ENCODE data around the gene UBE3B. TPM values are rescaled to one million over a fixed set of nuclear protein-coding genes. Genes with fewer than 3 reads are reported as not detected.
A peak's percentile ranks its signal among the peaks of the same experiment; 100 is the strongest.

Gene UBE3B
- total RNA-seq, 4 donors from 2014 or later, result 51.0 to 93.5 (median 78.9) TPM

- DNase-seq (ENCODE audit: low spot score in 2 of 2), result no peak
- Histone ChIP-seq H3K4me1 (peaks cover 0 to 37% (median 20%) of the 10 kb centered on the region in 4 donors), H3K27me3 (no peaks in the 10 kb centered on the region), H3K4me3 (no peak overlapping the region), H3K36me3 (peaks cover 2 to 75% (median 23%) of the 10 kb centered on the region in 3 donors), H3K27ac (no peak overlapping the region), H3K9me3 (no peaks in the 10 kb centered on the region)
- 68 to 78% methylated on average over 1 of the region's 1 CpG for WGBS, 2 donors
- TF ChIP-seq CTCF (IDR thresholded peaks at IDR 0.05), result no peak
- no peak for TF ChIP-seq POLR2A (IDR thresholded peaks at IDR 0.05)
Observed at GRCh38 chr12:109455706-109456105, 21.7 kb upstream of the UBE3B start.

- Histone ChIP-seq H3K27me3 (no peaks in the 10 kb centered on the region), H3K4me3 (no peak overlapping the region), H3K36me3 (peaks cover 2 to 51% (median 14%) of the 10 kb centered on the region in 3 donors), H3K9me3 (no peaks in the 10 kb centered on the region), H3K4me1 (peaks cover 0 to 56% (median 43%) of the 10 kb centered on the region in 4 donors), H3K27ac (peak overlapping the region in 3 of 4 donors; percentile 57 to 96 (median 92))
- no peak for DNase-seq (ENCODE audit: low spot score in 2 of 2)
- no peak for TF ChIP-seq CTCF (IDR thresholded peaks at IDR 0.05)
- TF ChIP-seq POLR2A (IDR thresholded peaks at IDR 0.05), result no peak
- TF ChIP-seq EP300 (IDR thresholded peaks at IDR 0.05), result no peak
- WGBS, 2 donors, result 51 to 56% methylated on average over 4 of the region's 4 CpGs
Observed at GRCh38 chr12:109458086-109458485, 19.3 kb upstream of the UBE3B start.

- no peaks in the 10 kb centered on the region for H3K27me3 ChIP-seq
- peaks cover 2 to 44% (median 14%) of the 10 kb centered on the region in 3 donors for H3K36me3 ChIP-seq
- no peaks in the 10 kb centered on the region for H3K9me3 ChIP-seq
- no peak for DNase-seq (ENCODE audit: low spot score in 2 of 2)
- H3K27ac ChIP-seq, result peak overlapping the region; percentile 39 to 96 (median 74)
- H3K4me3 ChIP-seq, result no peak overlapping the region
- TF ChIP-seq POLR2A (IDR thresholded peaks at IDR 0.05) (no peak), EP300 (IDR thresholded peaks at IDR 0.05) (no peak), CTCF (IDR thresholded peaks at IDR 0.05) (no peak)
- 56 to 62% methylated on average over 6 of the region's 6 CpGs for WGBS, 2 donors
- H3K4me1 ChIP-seq, result peaks cover 0 to 63% (median 50%) of the 10 kb centered on the region in 4 donors
Observed at GRCh38 chr12:109458771-109459208, 18.6 kb upstream of the UBE3B start.

- Histone ChIP-seq H3K27ac (peak overlapping the region; percentile 39 to 96 (median 88)), H3K4me3 (no peak overlapping the region), H3K27me3 (no peaks in the 10 kb centered on the region), H3K9me3 (no peaks in the 10 kb centered on the region), H3K4me1 (peaks cover 0 to 68% (median 55%) of the 10 kb centered on the region in 4 donors), H3K36me3 (peaks cover 2 to 39% (median 14%) of the 10 kb centered on the region in 3 donors)
- DNase-seq (ENCODE audit: low spot score in 2 of 2), result no peak
- WGBS, 2 donors, result 46 to 50% methylated on average over 6 of the region's 6 CpGs
- no peak for TF ChIP-seq CTCF (IDR thresholded peaks at IDR 0.05)
- no peak for TF ChIP-seq EP300 (IDR thresholded peaks at IDR 0.05)
- TF ChIP-seq POLR2A (IDR thresholded peaks at IDR 0.05), result no peak
Observed at GRCh38 chr12:109459247-109459646, 18.2 kb upstream of the UBE3B start.

- peaks cover 0 to 81% (median 66%) of the 10 kb centered on the region in 4 donors for H3K4me1 ChIP-seq
- WGBS, 2 donors, result 86 to 97% methylated on average over 11 to 13 of the region's 13 CpGs
Observed at GRCh38 chr12:109460538-109460937, 16.9 kb upstream of the UBE3B start.

More at GRCh38 chr12:109460538-109460937, 16.9 kb upstream of the UBE3B start:
- peaks cover 2 to 33% (median 12%) of the 10 kb centered on the region in 3 donors for H3K36me3 ChIP-seq
- H3K27me3 ChIP-seq, result no peaks in the 10 kb centered on the region
- H3K27ac ChIP-seq, result peak overlapping the region; percentile 83 to 96 (median 88)
- no peak overlapping the region for H3K4me3 ChIP-seq
- no peak for DNase-seq (ENCODE audit: low spot score in 2 of 2)
- no peak for TF ChIP-seq CTCF (IDR thresholded peaks at IDR 0.05)
- no peak for TF ChIP-seq EP300 (IDR thresholded peaks at IDR 0.05)
- no peak for TF ChIP-seq POLR2A (IDR thresholded peaks at IDR 0.05)
- H3K9me3 ChIP-seq, result no peaks in the 10 kb centered on the region
